Skin of body (tissue), 2 donors: ENCODE measurements around the gene EPHB6. TPM values are rescaled to one million over a fixed set of nuclear protein-coding genes. Genes with fewer than 3 reads are reported as not detected.

Source experiments
- DNase-seq: peaks from one replicate; lab custom pipeline; 2025; lab: John Stamatoyannopoulos, UW
- total RNA-seq: library from RNA; depleted of rRNA; stranded (reverse); fragments of >200 nt; gene quantifications from one replicate; pipeline ENCODE4 v1.2.3, GENCODE V29; 2014

The EPHB6 gene
- total RNA-seq, 1 donor from 2014 or later = 34.7 TPM

DNA sequence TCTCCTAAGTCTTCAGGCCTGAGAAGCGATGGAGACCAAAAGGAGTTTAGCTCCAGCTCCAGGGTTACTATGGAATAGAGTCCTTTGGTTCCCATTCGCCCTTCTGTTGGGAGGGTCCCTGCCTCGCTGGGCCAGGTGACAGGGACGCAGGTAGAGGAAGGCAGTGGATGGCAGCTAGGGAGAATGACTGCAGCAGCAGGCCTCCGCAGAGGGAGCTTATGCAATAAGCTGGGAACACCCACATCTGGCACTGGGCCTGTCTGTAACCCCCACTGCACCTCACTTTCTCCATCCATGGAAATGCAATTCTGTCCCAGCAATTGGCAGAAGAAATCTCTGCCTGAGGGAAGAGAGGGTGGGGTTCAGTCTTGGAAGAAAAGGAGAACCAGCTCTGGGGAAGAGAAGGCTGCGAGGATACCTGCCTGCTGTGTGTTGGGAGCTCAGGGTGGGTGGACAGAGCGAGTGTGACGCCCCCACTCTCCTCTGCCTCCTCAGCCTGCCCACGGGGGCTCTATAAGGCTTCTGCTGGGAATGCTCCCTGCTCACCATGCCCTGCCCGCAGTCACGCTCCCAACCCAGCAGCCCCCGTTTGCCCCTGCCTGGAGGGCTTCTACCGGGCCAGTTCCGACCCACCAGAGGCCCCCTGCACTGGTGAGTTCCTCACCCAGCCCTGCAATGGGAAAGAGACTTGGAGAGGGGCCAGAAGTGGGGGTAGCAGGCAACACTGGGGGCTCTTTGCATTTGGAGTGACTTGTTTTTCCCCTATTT, 10.3 kb downstream of the EPHB6 start:
- DNase-seq = no peak

DNA sequence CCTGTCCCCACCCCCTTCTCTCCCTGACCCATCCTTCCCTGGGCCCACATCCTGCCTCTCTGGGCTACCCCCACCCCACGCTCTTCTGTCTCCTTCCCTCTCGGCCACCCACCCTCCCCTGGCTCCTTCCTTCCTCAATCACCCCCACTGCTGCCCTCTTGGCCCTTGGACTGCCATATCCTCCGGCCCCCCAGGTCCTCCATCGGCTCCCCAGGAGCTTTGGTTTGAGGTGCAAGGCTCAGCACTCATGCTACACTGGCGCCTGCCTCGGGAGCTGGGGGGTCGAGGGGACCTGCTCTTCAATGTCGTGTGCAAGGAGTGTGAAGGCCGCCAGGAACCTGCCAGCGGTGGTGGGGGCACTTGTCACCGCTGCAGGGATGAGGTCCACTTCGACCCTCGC, 10.9 kb downstream of the EPHB6 start:
- DNase-seq = no peak

DNA sequence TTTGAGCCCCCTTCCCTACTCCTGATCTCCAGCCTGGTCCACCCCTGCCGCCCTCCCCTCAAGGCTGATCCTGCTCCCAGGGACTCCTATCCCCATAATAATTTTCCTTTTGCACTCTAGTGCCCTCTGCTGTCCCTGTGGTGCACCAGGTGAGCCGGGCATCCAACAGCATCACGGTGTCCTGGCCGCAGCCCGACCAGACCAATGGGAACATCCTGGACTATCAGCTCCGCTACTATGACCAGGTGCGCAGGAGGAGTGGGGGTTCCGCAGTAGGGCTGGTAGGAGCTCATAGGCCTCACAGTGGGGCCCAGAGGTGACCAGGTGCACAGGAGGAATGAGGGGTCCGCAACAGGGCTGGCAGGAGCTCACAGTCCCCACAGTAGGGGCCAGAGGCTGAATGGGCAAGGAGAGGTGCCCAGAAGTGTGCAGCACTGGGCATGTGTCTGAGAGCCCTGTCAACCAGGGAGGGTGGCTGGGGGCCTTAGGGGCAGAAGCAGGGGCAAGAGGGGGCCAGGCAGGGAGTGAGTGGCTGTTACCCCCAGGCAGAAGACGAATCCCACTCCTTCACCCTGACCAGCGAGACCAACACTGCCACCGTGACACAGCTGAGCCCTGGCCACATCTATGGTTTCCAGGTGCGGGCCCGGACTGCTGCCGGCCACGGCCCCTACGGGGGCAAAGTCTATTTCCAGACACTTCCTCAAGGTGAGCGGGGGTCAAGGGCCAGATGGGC, 11.7 kb downstream of the EPHB6 start:
- DNase-seq = no peak

DNA sequence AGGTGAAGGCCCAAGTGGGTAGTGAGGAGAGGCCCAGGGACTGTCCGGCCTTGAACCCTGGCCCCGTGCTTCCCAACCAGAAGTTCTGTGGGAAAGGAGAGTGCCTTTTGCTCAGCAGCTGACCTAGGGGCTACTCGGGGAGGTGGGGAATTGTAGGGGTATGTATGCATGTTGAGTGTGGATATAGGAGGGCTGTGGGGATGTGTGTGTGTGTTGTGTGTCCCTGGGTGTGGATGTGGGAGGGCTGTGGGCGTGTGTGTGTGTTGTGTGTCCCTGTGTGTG, 12.2 kb downstream of the EPHB6 start:
- DNase-seq = no peak

DNA sequence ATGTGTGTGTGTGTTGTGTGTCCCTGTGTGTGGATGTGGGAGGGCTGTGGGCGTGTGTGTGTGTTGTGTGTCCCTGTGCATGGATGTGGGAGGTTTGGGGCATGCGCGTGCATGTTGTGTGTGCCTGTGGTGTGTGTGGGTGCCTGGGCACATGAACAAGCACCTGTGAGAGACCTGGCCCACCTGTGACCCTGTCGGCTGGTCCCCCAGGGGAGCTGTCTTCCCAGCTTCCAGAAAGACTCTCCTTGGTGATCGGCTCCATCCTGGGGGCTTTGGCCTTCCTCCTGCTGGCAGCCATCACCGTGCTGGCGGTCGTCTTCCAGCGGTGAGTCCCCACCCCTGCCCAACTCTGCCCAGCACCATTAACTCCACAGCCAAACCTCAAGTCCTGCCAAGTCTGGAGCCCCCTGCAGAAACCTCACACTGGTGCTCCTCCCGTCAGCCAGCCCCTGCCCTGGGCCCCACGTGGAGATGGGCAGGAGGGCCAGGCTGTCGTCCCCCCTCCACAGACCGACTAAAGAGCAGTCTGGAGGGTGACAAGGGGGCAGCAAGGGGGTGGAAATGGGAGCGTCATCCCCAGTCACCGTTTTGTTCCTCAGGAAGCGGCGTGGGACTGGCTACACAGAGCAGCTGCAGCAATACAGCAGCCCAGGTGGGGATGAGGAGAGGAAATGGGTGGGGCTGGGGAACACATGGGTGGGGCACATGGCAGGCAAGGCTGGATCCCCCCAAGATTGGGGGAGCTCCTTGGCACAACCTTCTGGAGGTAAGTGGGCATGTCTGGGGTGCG, 12.7 kb downstream of the EPHB6 start:
- DNase-seq = no peak

DNA sequence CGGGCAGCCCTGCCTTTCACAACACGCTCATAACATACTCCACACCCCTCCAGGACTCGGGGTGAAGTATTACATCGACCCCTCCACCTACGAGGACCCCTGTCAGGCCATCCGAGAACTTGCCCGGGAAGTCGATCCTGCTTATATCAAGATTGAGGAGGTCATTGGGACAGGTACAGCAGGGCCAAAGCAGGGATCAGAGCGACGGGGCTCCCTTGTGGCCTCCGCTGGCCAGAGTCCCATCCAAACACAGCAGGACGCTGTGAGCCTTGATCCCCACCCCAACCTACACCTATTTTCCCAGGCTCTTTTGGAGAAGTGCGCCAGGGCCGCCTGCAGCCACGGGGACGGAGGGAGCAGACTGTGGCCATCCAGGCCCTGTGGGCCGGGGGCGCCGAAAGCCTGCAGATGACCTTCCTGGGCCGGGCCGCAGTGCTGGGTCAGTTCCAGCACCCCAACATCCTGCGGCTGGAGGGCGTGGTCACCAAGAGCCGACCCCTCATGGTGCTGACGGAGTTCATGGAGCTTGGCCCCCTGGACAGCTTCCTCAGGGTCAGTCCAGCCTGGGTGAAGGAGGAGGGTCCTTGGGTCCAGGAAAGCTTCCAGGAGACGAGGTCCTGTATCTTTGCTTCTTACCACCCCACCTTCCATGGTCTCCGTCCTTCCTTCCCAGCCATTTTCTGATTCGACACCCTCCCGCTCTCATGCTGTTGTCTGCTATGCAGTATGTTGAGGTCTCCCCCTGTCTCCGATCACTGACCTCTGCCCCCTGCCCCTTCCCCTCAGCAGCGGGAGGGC, 13.5 kb downstream of the EPHB6 start:
- DNase-seq = no peak

DNA sequence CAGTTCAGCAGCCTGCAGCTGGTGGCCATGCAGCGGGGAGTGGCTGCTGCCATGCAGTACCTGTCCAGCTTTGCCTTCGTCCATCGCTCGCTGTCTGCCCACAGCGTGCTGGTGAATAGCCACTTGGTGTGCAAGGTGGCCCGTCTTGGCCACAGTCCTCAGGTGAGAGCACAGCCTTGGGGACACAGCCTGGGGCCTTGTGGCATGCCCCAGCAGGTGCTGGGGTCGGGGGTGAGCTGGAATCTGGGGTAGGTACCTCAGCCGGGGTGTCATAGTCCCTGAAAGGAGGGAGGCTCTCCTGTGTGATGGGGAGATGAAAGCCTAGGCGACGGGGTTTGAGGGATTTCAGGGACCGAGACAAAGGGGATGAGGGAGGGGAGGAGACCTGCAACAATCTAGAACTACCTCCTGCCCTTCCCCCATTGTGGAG, 14.1 kb downstream of the EPHB6 start:
- DNase-seq = no peak

DNA sequence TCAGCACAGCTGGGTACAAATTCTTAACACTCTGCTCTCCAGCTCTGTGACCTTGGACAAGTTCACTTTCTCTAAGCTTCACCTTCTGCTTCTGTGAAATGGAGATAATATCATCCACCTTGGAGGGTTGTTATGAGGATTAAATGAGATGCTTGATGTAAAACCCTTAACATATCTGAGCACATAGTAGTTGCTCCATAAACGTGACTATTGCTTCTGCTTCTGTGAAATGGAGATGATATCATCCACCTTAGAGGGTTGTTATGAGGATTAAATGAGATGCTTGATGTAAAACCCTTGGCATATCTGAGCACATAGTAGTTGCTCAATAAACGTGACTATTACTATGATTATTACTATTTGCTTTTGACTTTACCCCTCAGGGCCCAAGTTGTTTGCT, 14.6 kb downstream of the EPHB6 start:
- no peak for DNase-seq

DNA sequence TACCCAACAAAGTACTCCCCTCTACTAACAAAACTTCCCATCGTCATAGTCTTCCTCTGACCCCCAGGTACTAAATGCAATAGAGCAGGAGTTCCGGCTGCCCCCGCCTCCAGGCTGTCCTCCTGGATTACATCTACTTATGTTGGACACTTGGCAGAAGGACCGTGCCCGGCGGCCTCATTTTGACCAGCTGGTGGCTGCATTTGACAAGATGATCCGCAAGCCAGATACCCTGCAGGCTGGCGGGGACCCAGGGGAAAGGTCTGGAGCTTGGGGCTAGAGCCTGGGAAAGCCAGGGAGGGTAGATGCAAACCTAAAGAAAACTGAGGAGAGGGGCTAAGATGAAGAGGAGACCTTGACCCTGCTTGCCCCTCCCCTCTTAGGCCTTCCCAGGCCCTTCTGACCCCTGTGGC, 15.3 kb downstream of the EPHB6 start:
- no peak for DNase-seq

DNA sequence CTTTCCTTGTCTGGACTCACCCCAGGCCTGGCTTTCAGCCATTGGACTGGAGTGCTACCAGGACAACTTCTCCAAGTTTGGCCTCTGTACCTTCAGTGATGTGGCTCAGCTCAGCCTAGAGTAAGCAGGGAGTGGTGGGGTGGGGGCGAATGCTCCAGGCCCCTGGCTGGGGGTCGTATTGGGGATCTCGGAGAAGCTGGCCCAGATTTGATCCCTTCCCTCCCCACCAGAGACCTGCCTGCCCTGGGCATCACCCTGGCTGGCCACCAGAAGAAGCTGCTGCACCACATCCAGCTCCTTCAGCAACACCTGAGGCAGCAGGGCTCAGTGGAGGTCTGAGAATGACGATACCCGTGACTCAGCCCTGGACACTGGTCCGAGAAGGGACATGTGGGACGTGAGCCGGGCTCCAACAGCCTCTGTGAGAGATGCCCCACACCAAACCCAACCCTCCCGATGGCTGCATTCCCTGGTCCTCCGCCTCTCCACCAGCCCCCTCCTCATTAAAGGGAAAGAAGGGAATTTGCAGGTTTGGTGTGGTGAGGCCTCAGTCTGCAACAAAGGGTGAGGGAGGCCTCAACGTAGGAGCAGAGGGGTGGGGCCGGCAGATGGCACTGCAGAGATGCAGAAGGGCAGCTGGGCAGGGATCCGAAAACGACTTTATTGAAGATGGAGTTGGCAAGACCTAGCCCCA, 15.8 kb downstream of the EPHB6 start:
- no peak for DNase-seq

DNA sequence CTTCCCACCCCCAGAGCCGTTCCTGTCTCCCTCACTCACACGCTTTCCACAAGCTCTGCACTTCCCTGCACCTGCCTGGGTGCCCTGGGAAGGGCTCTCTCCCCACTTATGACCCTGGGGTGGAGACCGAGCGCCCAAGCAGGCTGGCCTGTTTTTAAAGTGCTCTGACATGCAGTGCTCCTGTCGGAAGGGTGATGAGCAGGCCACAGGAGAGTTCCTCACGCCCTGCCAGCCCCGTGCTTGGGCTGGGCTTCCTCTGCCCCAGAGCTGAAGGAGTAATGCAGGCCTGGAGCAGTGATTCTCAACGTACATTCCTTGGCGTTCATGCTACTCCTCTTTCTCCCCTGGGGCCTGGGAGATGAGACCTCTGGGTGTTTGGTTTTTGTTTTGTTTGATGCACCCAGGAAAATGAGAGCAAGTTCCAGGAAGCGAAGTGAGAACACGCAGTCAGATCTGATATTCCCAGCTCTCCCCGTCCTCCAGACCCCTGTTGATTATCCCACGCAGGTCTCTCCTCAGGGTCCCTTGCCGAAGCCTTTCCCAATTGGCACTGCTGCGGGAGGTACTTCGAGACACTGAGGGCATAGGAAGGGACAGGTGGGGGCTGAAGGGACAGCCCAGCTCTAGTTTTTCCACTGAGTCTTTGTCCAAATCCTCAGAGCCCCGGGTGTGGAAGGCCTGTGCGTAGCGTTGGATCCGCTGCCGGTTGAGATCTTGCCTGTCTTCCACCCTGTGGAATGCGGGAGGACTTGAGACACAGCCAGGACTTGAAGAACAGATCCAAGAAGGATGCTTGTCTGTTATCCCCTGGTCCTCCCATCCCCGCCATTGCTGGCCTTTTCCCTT, 16.6 kb downstream of the EPHB6 start:
- no peak for DNase-seq

DNA sequence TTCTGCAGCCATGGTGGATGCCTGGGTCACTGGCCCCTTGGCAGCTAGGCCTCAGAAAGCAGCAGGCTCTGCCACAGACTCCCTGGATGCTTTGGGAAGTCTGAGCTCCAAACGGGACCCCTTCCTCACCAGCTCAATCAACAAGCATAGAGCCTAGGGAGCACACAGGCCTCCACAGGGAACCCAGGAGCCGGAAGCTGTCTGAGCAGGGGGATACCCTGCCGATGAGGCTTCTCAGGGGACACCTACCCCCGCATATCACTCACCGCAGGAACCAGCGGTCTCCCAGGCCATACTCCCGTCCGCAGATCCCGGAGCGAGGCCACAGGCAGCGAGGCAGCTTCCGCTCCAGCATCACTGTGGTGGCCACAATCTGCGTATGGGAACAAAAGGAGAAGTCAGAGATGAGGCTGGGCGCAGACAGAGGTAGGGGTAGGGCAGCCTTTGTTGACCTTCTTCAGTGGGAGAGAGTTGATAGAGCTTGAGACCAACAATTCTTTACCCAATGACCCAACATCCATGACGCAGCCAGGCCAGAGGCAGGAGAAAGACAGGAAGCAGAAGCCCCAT, 17.3 kb downstream of the EPHB6 start:
- DNase-seq = no peak

DNA sequence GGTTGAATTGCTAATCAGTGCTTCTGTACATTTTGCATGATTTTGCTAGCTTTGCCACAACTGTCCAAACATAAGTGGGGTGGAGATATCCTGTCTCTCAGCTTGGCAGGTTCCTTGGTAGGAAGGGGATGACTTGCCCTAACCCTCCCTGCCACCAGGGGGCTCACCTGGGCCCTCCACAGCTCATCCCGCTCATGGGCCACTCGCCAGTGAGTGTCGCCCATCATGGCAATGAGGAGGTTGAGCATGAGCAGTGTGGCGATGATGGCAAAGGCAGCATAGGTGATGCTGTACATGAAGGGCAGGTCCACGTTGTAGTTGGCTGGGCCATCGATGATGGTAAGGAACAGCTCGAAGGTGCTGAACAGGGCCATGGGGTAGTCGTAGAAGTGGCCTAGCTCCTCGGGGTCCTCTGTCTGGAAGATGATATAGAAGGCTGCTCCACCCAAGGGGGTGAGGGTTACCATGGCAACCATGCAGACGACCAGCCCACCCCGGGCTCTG, 18.5 kb downstream of the EPHB6 start:
- DNase-seq = no peak

DNA sequence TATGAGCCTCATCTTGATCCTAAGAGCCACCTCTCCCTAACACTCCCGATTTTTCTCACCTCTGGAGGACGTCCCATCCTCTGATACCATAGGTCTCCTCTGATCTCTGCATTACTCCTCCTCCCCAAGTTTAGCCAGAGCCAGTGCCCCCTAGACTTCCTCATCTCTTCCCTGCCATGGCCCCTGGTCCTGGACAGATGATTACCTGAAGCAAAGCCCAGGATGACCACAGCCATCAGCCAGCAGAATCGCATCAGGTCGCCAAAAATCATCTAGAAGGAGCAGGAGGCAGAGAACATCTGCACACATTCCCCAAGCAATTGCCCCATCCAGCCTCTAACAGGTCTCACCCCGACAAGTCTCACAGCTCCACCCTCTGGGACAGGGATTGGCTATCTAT, 19.0 kb downstream of the EPHB6 start:
- no peak for DNase-seq

DNA sequence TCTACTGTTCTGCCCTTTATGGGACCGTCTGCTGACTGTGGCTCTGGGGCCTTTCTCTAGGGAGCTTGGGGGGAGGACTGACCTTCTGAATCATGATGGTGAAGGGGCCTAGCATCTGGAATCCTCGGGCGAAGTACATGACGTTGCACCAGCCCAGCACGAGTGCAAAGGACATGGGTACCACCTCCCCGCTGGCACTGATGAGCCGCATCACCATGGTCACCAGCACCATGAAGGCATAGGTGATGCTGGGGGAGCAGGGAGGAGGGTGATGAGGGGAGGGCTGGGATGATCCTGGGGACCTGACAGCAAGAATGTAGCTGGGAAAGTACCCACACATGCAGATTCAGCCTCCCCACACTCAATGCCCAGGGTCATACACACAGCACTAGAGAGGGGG, 19.5 kb downstream of the EPHB6 start:
- no peak for DNase-seq

DNA sequence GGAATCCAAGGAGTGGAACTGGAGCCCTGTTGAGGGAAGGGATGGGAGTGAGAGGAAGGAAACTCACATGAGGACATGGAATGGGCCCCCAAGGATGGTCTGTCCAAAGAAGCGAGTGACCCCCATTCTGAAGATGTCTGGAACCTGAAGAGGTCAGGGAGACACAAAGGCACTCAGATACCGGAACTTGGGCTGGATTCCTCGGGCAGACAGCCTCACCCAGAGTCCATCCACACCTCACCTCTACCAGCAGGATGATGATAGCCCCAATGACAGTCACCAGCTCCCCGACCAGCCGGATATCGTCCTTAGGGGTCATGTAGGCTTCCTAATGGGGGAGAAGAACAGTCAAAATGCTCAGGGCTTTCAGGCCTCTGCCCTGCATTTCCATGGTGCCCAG, 20.0 kb downstream of the EPHB6 start:
- no peak for DNase-seq

DNA sequence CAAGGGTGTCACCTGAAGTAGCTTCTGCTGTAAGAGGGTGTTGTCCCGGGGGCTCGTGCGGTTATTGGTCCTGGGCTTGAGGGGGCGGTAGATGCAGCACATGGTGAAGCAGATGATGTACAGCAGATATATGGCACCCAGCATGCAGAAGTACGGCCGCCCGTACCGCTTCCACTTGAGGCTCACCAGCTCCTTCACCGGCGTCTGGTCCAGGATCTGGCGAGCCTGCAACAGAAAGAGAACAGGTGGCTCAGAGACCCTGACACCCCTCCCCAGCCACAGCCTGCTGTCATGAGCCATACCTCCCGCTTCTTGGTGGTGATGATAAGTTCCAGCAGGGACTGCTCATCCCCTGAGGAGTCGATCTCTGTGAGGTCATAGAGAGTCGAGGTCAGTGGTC, 20.6 kb downstream of the EPHB6 start:
- no peak for DNase-seq

DNA sequence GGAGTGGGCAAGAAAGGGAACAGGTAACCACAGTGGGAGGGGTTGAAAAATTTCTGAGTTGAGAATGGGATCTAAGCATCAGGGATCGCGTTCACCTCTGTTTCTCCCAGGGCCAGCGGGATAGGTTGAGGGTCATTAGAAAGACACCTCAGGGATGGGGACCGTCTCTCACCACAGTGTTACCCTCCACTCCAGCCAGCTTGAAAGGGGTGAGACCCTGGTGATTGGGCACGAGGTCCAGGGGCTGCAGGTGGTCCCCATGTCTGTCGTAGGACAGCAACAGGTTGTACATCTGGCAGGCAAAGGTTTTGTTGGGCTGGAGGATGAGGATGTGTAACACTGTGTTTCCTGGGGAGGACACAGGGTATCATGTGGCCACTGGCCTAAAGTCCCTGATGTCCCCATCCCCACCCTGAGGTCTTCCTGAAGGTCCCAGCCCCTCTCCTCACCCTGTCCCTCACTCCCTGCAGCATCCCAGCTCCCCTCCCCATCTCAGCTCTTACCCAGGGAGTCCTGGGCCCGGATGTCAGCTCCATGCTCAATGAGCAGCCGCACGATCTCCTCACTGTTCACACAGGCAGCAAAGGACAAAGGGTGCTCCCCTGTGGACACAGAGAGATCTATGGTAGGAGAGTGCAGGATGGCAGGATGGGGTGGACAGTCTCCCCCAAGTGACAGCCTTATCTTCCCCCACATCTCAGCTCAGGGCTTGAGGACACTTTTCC, 21.5 kb downstream of the EPHB6 start:
- no peak for DNase-seq
